Panc1 (cell line): ENCODE measurements around the gene WNT7B. TPM values are rescaled to one million over a fixed set of nuclear protein-coding genes. Genes with fewer than 3 reads are reported as not detected.

Experiments
- ATAC-seq: fragments of 200-7000 bp; cut with Tn5 transposase; 2 replicates; pipeline ENCODE4 v1.9.1; 2020; ENCODE audit warnings: mild to moderate bottlenecking, moderate library complexity
- BruUV-seq: library from RNA; stranded (reverse); fragments of 400-500 nt; replicated peaks from 2 replicates; lab custom pipeline; 2021; lab: Mats Ljungman, UMichigan
- CTCF ChIA-PET: fragments of 300-600 bp; sonication (Branson Sonifier 250); formaldehyde crosslinking; loops from one replicate; lab custom pipeline; 2022; ENCODE audit warnings: antibody characterized with exemption; lab: Charles Lee
- POLR2A ChIA-PET: fragments of 300-600 bp; sonication (Branson Sonifier 250); formaldehyde crosslinking; loops from one replicate; lab custom pipeline; 2022; ENCODE audit warnings: antibody characterized with exemption; lab: Charles Lee
- DNase-seq: peaks from one replicate; pipeline ENCODE4 v3.0.0-alpha.2; 2010; ENCODE audit warnings: low read depth, low spot score
- H3K27ac ChIP-seq: 2 replicates; pipeline ENCODE4 v1.5.1; 2011; ENCODE audit warnings: mild to moderate bottlenecking, low read length, inconsistent platforms
- H3K27me3 ChIP-seq: fragments of 200-500 bp; sonication (Bioruptor generic); 2 replicates; pipeline ENCODE4 v1.6.0; 2014; ENCODE audit warnings: low read length, inconsistent platforms; ENCODE audit not compliant: control insufficient read depth, insufficient read depth
- H3K36me3 ChIP-seq: fragments of 200-500 bp; sonication (Bioruptor generic); 2 replicates; pipeline ENCODE4 v1.5.1; 2014; ENCODE audit warnings: inconsistent platforms, mild to moderate bottlenecking, low read length, moderate library complexity; ENCODE audit not compliant: control insufficient read depth, insufficient read depth
- H3K4me1 ChIP-seq: 2 replicates; pipeline ENCODE4 v1.5.1; 2011; ENCODE audit warnings: inconsistent platforms, mild to moderate bottlenecking, low read length, moderate library complexity; ENCODE audit not compliant: control insufficient read depth, insufficient read depth
- H3K4me3 ChIP-seq, 2 experiments: 2 replicates each; pipeline ENCODE4 v1.5.1; 2011 to 2012; ENCODE audit warnings: low read depth in 2 of 2, low read length in 2 of 2, mild to moderate bottlenecking in 2 of 2, inconsistent platforms in 1 of 2, moderate library complexity in 1 of 2
- H3K9me3 ChIP-seq: fragments of 200-500 bp; sonication (Bioruptor generic); 2 replicates; pipeline ENCODE4 v1.5.1; 2014; ENCODE audit warnings: low read depth, mild to moderate bottlenecking, inconsistent platforms, low read length, moderate library complexity; ENCODE audit not compliant: control insufficient read depth, insufficient read depth
- POLR2AphosphoS5 ChIP-seq: IDR thresholded peaks from 2 replicates; pipeline ENCODE4 v1.6.1; 2012; ENCODE audit warnings: mild to moderate bottlenecking, low read depth, low read length, moderate library complexity
- SIN3A ChIP-seq: IDR thresholded peaks from 2 replicates; pipeline ENCODE4 v1.6.1; 2012; ENCODE audit warnings: low read depth, mild to moderate bottlenecking, low read length, moderate library complexity, borderline replicate concordance; ENCODE audit not compliant: insufficient read depth
- TCF7L2 ChIP-seq: IDR thresholded peaks from 2 replicates; pipeline ENCODE4 v1.6.1; 2011; ENCODE audit warnings: mild to moderate bottlenecking, low read depth, low read length, inconsistent platforms
- in situ Hi-C: cut with HindIII; loops from 2 replicates; pipeline ENCODE4 v1.10.0; 2016; ENCODE audit warnings: low sequenced_read_pairs, low pct_unique_long_range_greater_than_20kb
- intact Hi-C: fragments of 100-400 bp; cut with micrococcal nuclease; formaldehyde crosslinking; loops from one replicate; pipeline ENCODE4 v1.10.0; 2022; ENCODE audit not compliant: unreplicated experiment
- total RNA-seq: library from RNA; stranded (reverse); gene quantifications from one replicate; pipeline ENCODE4 v1.2.1, GENCODE V29; 2021; ENCODE audit not compliant: unreplicated experiment
- TF ChIP-seq, protein P1 (sequence below): fragments of 450-650 bp; IDR thresholded peaks from 2 replicates; pipeline ENCODE4 v1.5.1; 2017; ENCODE audit warnings: mild to moderate bottlenecking
- TF ChIP-seq, protein P2 (sequence below), 2 experiments: IDR thresholded peaks; 2 replicates each; pipeline ENCODE4 v1.6.1; 2011 to 2012; ENCODE audit warnings: low read depth in 2 of 2, control low read depth in 1 of 2, low read length in 1 of 2, mild to moderate bottlenecking in 1 of 2, moderate library complexity in 1 of 2; ENCODE audit not compliant: insufficient read depth in 1 of 2

WNT7B gene
- total RNA-seq, 1 experiment from 2014 or later: 52.1 TPM

DNA sequence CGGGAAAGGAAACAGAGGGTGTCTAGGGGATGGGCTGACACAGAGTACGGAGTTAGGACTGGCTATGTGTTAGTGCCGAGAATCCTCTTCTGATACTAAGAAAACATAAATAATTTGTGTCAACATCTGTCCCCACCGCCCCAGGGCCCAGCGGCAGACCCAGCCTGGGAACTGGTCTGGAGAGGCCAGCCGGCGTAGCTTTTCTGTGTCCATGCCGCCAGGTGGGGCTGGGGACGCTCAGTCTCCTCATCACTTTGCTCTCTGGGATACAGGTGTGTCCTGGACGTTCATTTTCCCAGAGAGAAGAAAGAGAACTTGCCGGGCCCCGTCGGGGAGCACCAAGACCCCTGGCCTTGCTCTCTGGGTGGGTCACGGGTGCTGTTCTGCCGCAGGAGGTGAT, 54.7 kb downstream of the WNT7B start:
- no peak for ATAC-seq
- peaks cover 47% of the 10 kb centered on the region for H3K4me1 ChIP-seq
- no peaks in the 10 kb centered on the region for H3K9me3 ChIP-seq

GRCh38 chr22:45919504-45920286, 57.3 kb downstream of the WNT7B start:
- no peak overlapping the region for H3K4me3 ChIP-seq
- intact Hi-C loops: loop anchor here (5.0 to 10.0 kb wide), 2 partner anchors 48 to 55 kb away; no protein-coding TSS in a partner anchor

More for the DNA sequence above, 54.7 kb downstream of the WNT7B start:
- no peaks in the 10 kb centered on the region for H3K36me3 ChIP-seq
- TF ChIP-seq TCF7L2: no peak
- TF ChIP-seq, protein P1, sequence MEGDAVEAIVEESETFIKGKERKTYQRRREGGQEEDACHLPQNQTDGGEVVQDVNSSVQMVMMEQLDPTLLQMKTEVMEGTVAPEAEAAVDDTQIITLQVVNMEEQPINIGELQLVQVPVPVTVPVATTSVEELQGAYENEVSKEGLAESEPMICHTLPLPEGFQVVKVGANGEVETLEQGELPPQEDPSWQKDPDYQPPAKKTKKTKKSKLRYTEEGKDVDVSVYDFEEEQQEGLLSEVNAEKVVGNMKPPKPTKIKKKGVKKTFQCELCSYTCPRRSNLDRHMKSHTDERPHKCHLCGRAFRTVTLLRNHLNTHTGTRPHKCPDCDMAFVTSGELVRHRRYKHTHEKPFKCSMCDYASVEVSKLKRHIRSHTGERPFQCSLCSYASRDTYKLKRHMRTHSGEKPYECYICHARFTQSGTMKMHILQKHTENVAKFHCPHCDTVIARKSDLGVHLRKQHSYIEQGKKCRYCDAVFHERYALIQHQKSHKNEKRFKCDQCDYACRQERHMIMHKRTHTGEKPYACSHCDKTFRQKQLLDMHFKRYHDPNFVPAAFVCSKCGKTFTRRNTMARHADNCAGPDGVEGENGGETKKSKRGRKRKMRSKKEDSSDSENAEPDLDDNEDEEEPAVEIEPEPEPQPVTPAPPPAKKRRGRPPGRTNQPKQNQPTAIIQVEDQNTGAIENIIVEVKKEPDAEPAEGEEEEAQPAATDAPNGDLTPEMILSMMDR: no peak
- TF ChIP-seq SIN3A: no peak
- TF ChIP-seq, protein P2, sequence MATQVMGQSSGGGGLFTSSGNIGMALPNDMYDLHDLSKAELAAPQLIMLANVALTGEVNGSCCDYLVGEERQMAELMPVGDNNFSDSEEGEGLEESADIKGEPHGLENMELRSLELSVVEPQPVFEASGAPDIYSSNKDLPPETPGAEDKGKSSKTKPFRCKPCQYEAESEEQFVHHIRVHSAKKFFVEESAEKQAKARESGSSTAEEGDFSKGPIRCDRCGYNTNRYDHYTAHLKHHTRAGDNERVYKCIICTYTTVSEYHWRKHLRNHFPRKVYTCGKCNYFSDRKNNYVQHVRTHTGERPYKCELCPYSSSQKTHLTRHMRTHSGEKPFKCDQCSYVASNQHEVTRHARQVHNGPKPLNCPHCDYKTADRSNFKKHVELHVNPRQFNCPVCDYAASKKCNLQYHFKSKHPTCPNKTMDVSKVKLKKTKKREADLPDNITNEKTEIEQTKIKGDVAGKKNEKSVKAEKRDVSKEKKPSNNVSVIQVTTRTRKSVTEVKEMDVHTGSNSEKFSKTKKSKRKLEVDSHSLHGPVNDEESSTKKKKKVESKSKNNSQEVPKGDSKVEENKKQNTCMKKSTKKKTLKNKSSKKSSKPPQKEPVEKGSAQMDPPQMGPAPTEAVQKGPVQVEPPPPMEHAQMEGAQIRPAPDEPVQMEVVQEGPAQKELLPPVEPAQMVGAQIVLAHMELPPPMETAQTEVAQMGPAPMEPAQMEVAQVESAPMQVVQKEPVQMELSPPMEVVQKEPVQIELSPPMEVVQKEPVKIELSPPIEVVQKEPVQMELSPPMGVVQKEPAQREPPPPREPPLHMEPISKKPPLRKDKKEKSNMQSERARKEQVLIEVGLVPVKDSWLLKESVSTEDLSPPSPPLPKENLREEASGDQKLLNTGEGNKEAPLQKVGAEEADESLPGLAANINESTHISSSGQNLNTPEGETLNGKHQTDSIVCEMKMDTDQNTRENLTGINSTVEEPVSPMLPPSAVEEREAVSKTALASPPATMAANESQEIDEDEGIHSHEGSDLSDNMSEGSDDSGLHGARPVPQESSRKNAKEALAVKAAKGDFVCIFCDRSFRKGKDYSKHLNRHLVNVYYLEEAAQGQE (IDR thresholded peaks at IDR 0.05; ENCODE audit: insufficient read depth in 1 of 2, low read depth in 2 of 2, low read length in 1 of 2): no peak
- TF ChIP-seq POLR2AphosphoS5: no peak
- intact Hi-C loops: loop anchor here (10.0 kb wide), 1 partner anchor 57 kb away; no protein-coding TSS in a partner anchor
- DNase-seq: no peak
- no peak overlapping the region for H3K27ac ChIP-seq
- in situ Hi-C loops: no loop called here
- no TSS peak for BruUV-seq
- POLR2A ChIA-PET: no interaction called here
- H3K4me3 ChIP-seq: no peak overlapping the region
- CTCF ChIA-PET: interaction anchor here (0.6 kb wide), 1 partner anchor 52 kb away, joined by 3 read pairs; no protein-coding TSS in a partner anchor
- no peaks in the 10 kb centered on the region for H3K27me3 ChIP-seq

More at GRCh38 chr22:45919504-45920286, 57.3 kb downstream of the WNT7B start:
- Histone ChIP-seq H3K36me3 (no peaks in the 10 kb centered on the region), H3K4me1 (peaks cover 37% of the 10 kb centered on the region), H3K27ac (peak overlapping the region; percentile 74), H3K9me3 (no peaks in the 10 kb centered on the region), H3K27me3 (no peaks in the 10 kb centered on the region)
- peak; percentile 53 for ATAC-seq
- CTCF ChIA-PET: no interaction called here
- BruUV-seq: no TSS peak
- POLR2A ChIA-PET: interaction anchor here (0.8 kb wide), 1 partner anchor 13 kb away, joined by 3 read pairs; no protein-coding TSS in a partner anchor
- DNase-seq: no peak
- in situ Hi-C loops: no loop called here
- TF ChIP-seq, protein P1: no peak
- TF ChIP-seq, protein P2 (IDR thresholded peaks at IDR 0.05; ENCODE audit: insufficient read depth in 1 of 2, low read depth in 2 of 2, low read length in 1 of 2): peak; percentile 32 to 53; a peak in 1 of 4 replicates
